NCI-H526 treated with DMSO at 0.1 percent for 48 hours (cell line): ENCODE results near the gene TOB1.
A peak's percentile ranks its signal among the peaks of the same experiment; 100 is the strongest.
"Not testable (repeated sequence)": the region's sequence is repeated elsewhere in the genome, so short reads cannot be mapped to it uniquely, and the experiment has no call there.

Experiments used
- DNase-seq: peaks from one replicate; lab custom pipeline; 2025; lab: John Stamatoyannopoulos, UW

TOB1 gene

GRCh38 chr17:50898369-50899004 lies 32.3 kb upstream of the TOB1 start:
- DNase-seq, result no peak

- not testable (repeated sequence) for DNase-seq
These were observed 28.4 kb upstream of the TOB1 start for GRCh38 chr17:50894513-50894912.

GRCh38 chr17:50893183-50893993 lies 27.2 kb upstream of the TOB1 start:
- peak; percentile 99 for DNase-seq

- peak; percentile 53 for DNase-seq
These were observed 26.1 kb upstream of the TOB1 start for GRCh38 chr17:50892101-50892776.

- no peak for DNase-seq
These were observed 25.4 kb upstream of the TOB1 start for GRCh38 chr17:50891577-50891989.

GRCh38 chr17:50890675-50891516 lies 24.7 kb upstream of the TOB1 start:
- DNase-seq, result no peak

GRCh38 chr17:50889528-50890118 lies 23.5 kb upstream of the TOB1 start:
- DNase-seq, result no peak

GRCh38 chr17:50887705-50888245 lies 21.6 kb upstream of the TOB1 start:
- DNase-seq, result no peak

- no peak for DNase-seq
These were observed 18.5 kb upstream of the TOB1 start for GRCh38 chr17:50884439-50885311.

- no peak for DNase-seq
These were observed 17.8 kb upstream of the TOB1 start for GRCh38 chr17:50883850-50884438.

GRCh38 chr17:50882851-50883250 lies 16.7 kb upstream of the TOB1 start:
- DNase-seq, result no peak

- DNase-seq, result no peak
These were observed 15.0 kb upstream of the TOB1 start for GRCh38 chr17:50881182-50881581.

GRCh38 chr17:50879086-50879485 lies 12.9 kb upstream of the TOB1 start:
- DNase-seq, result no peak

- DNase-seq, result no peak
These were observed 11.7 kb upstream of the TOB1 start for GRCh38 chr17:50877838-50878237.

GRCh38 chr17:50877042-50877441 lies 10.9 kb upstream of the TOB1 start:
- DNase-seq, result not testable (repeated sequence)

GRCh38 chr17:50875074-50875473 lies 8.9 kb upstream of the TOB1 start:
- DNase-seq, result no peak

GRCh38 chr17:50872710-50873424 lies 6.7 kb upstream of the TOB1 start:
- no peak for DNase-seq

GRCh38 chr17:50871898-50872297 lies 5.7 kb upstream of the TOB1 start:
- DNase-seq, result no peak

GRCh38 chr17:50871364-50871763 lies 5.2 kb upstream of the TOB1 start:
- no peak for DNase-seq
